Pancreas (tissue), 10 donors: Measurements from ENCODE around the gene PGLYRP3. TPM values are rescaled to one million over a fixed set of nuclear protein-coding genes. Genes with fewer than 3 reads are reported as not detected.
A peak's percentile ranks its signal among the peaks of the same experiment; 100 is the strongest.

ENCODE experiments used
- ATAC-seq, 4 donors: fragments of 200-7000 bp; cut with Tn5 transposase; one replicate each; pipeline versions ENCODE4 v1.8.0 to v1.9.1; 2020; ENCODE audit warnings: mild to moderate bottlenecking in 4 of 4, moderate library complexity in 4 of 4
- DNase-seq, 6 donors: peaks; one replicate each; pipeline ENCODE4 v3.0.0-alpha.2; 2020
- FAIRE-seq: peaks from 2 replicates; lab custom pipeline; 2012; peaks lifted over from hg19 to GRCh38; lab: Jason Lieb, UNC
- H3K27ac ChIP-seq, 4 donors: fragments of 200-600 bp; sonication (generic); 1 replicate in 3 of 4; 2 replicates in 1 of 4; pipeline versions ENCODE4 v1.5.0 to v1.8.0; 2020
- H3K27me3 ChIP-seq, 4 donors: fragments of 200-600 bp; one replicate each; pipeline ENCODE4 v1.8.0; 2021
- H3K36me3 ChIP-seq, 3 donors: fragments of 200-600 bp; sonication (generic) in 1 of 3; one replicate each; pipeline versions ENCODE4 v1.5.0 to v1.8.0; 2020 to 2021
- H3K4me1 ChIP-seq, 3 donors: fragments of 200-600 bp; one replicate each; pipeline ENCODE4 v1.8.0; 2021
- H3K4me3 ChIP-seq, 4 donors: fragments of 200-600 bp; sonication (generic) in 2 of 4; one replicate each; pipeline versions ENCODE4 v1.5.0 to v1.8.0; 2020 to 2021
- H3K9me3 ChIP-seq, 4 donors: fragments of 200-600 bp; one replicate each; pipeline ENCODE4 v1.8.0; 2021
- WGBS, 2 donors: extraction: QIAGEN DNeasy Blood & Tissue Kit; methylation state at CpG; one replicate each; pipeline ENCODE4 v1.1.7; 2013; 5-methylcytosine and 5-hydroxymethylcytosine counted together
- intact Hi-C, 3 donors: fragments of 100-400 bp; cut with DNase I; formaldehyde crosslinking; loops; one replicate each; pipeline versions ENCODE4 v1.11.1 to v1.14.2; 2022
- polyA plus RNA-seq, 2 donors: library from polyadenylated mRNA; stranded (reverse); fragments of 200-250 nt; gene quantifications; one replicate each; pipeline ENCODE4 v1.2.3, GENCODE V29; 2013
- total RNA-seq, 6 donors: library from RNA; stranded (reverse); fragmentation: NEBNext Ultra II Directional in 4 of 6; extraction: Animal tissue kit (Norgen Biotek cat#: 25700) in 4 of 6; gene quantifications; one replicate each; pipeline versions ENCODE4 v1.2.1 to v1.2.4, GENCODE V29; 2021 to 2023
- TF ChIP-seq, protein P1 (sequence below), 4 donors: fragments of 200-600 bp; sonication (generic) in 3 of 4; IDR thresholded peaks; one replicate each; pipeline versions ENCODE4 v1.5.0 to v1.8.0; 2021; ENCODE audit warnings: antibody characterized with exemption in 4 of 4
- donor health status: healthy with polysubstance abuse.
- donor health status: DM: no; HTN: no; CAD: no; lungs with moderate emphysema.
- donor health status: DM: no; HTN: no; CAD: no.
- donor health status: control.
- donor health status: control.
- donor health status: Bipolar disorder and iron deficiency.
- donor health status: DM: yes; HTN: yes; CAD: no.
- donor health status: DM: no; HTN: no; CAD: no.
- donor health status: DM: no; HTN: no; CAD: no.
- donor health status: DM: yes; HTN: yes; CAD: no.

The PGLYRP3 gene
- total and polyA plus RNA-seq, 8 donors, result not detected

GRCh38 chr1:153305682-153306081 is 7.1 kb downstream of the PGLYRP3 start:
- TF ChIP-seq, protein P1, sequence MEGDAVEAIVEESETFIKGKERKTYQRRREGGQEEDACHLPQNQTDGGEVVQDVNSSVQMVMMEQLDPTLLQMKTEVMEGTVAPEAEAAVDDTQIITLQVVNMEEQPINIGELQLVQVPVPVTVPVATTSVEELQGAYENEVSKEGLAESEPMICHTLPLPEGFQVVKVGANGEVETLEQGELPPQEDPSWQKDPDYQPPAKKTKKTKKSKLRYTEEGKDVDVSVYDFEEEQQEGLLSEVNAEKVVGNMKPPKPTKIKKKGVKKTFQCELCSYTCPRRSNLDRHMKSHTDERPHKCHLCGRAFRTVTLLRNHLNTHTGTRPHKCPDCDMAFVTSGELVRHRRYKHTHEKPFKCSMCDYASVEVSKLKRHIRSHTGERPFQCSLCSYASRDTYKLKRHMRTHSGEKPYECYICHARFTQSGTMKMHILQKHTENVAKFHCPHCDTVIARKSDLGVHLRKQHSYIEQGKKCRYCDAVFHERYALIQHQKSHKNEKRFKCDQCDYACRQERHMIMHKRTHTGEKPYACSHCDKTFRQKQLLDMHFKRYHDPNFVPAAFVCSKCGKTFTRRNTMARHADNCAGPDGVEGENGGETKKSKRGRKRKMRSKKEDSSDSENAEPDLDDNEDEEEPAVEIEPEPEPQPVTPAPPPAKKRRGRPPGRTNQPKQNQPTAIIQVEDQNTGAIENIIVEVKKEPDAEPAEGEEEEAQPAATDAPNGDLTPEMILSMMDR (IDR thresholded peaks at IDR 0.05), result no peak
- FAIRE-seq, result no peak

GRCh38 chr1:153302308-153302707 is 10.4 kb downstream of the PGLYRP3 start:
- Histone ChIP-seq H3K27me3 (no peaks in the 10 kb centered on the region), H3K4me3 (no peak overlapping the region), H3K36me3 (no peaks in the 10 kb centered on the region), H3K27ac (no peak overlapping the region), H3K4me1 (no peaks in the 10 kb centered on the region), H3K9me3 (no peaks in the 10 kb centered on the region)
- TF ChIP-seq, protein P1 (IDR thresholded peaks at IDR 0.05), result no peak
- 58 to 69% methylated on average over 5 of the region's 5 CpGs for WGBS, 2 donors
- FAIRE-seq, result no peak
- DNase-seq, result no peak
- ATAC-seq, result peak in 1 of 4 donors; percentile 18
- intact Hi-C loops, result no loop called here

More at GRCh38 chr1:153305682-153306081, 7.1 kb downstream of the PGLYRP3 start:
- H3K9me3 ChIP-seq, result no peaks in the 10 kb centered on the region
- no peak overlapping the region for H3K4me3 ChIP-seq
- WGBS, 2 donors, result 73 to 80% methylated on average over 6 of the region's 6 CpGs
- H3K27ac ChIP-seq, result no peak overlapping the region
- no peaks in the 10 kb centered on the region for H3K36me3 ChIP-seq
- intact Hi-C loops, result no loop called here
- no peaks in the 10 kb centered on the region for H3K4me1 ChIP-seq
- H3K27me3 ChIP-seq, result no peaks in the 10 kb centered on the region
- DNase-seq, result no peak
- ATAC-seq, result no peak

- Histone ChIP-seq H3K4me3 (no peak overlapping the region), H3K27me3 (no peaks in the 10 kb centered on the region), H3K9me3 (no peaks in the 10 kb centered on the region), H3K27ac (no peak overlapping the region), H3K4me1 (no peaks in the 10 kb centered on the region), H3K36me3 (no peaks in the 10 kb centered on the region)
- no peak for DNase-seq
- no peak for FAIRE-seq
- ATAC-seq, result no peak
- 58 to 71% methylated on average over 9 of the region's 9 CpGs for WGBS, 2 donors
- intact Hi-C loops, result no loop called here
- TF ChIP-seq, protein P1 (IDR thresholded peaks at IDR 0.05), result no peak
These were observed 18.9 kb downstream of the PGLYRP3 start for GRCh38 chr1:153293851-153294250.

GRCh38 chr1:153293480-153293775 is 19.3 kb downstream of the PGLYRP3 start:
- Histone ChIP-seq H3K4me3 (no peak overlapping the region), H3K27me3 (no peaks in the 10 kb centered on the region), H3K36me3 (no peaks in the 10 kb centered on the region), H3K9me3 (no peaks in the 10 kb centered on the region), H3K4me1 (no peaks in the 10 kb centered on the region), H3K27ac (no peak overlapping the region)
- ATAC-seq, result no peak
- WGBS, 2 donors, result 58 to 69% methylated on average over 7 of the region's 7 CpGs
- FAIRE-seq, result no peak
- TF ChIP-seq, protein P1 (IDR thresholded peaks at IDR 0.05), result no peak
- no peak for DNase-seq
- intact Hi-C loops, result no loop called here

DNA sequence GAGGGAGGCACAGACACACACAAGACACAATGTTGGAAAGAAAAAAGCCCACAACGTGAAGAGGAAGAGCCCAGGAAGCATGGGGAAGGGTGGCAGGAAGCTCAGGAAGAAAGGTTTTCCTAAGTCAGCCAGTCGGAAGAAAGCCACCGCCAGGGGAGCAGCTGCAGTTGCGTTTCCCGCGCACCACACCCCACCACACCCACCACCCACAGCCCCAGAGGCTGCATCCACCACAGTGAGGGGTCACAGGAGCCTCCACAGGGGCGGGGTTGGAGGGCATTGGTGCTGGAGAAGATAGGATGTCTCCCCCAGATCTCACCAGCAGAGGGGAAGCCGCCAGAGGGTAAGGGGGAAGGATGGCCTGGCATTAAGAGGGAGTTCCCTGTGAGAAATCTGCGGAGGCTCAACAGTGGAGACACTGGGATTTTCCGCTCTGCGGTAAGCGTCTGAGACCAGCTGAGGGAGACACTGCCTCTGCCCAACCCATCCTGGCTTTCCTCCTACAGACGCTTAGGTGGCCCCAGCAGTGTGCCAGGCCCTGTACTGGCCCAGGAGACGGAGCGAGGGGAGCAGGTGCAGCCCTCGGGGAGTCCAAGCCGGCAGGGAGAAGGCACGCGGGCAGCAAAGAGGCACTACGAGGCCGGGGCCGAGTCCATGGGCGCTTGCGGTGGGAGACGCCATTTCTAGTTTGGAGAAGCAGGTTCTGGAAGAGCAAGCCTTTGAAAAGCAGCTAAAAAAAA is 19.8 kb downstream of the PGLYRP3 start:
- ATAC-seq, result no peak

More for the DNA sequence above, 19.8 kb downstream of the PGLYRP3 start:
- intact Hi-C loops, result no loop called here
- H3K4me3 ChIP-seq, result no peak overlapping the region
- no peaks in the 10 kb centered on the region for H3K4me1 ChIP-seq
- WGBS, 2 donors, result 60 to 61% methylated on average over 25 of the region's 25 CpGs
- DNase-seq (peak in 1 of 6 donors; percentile 33), FAIRE-seq (no peak)
- H3K9me3 ChIP-seq, result no peaks in the 10 kb centered on the region
- TF ChIP-seq, protein P1 (IDR thresholded peaks at IDR 0.05), result no peak
- no peak overlapping the region for H3K27ac ChIP-seq
- no peaks in the 10 kb centered on the region for H3K27me3 ChIP-seq
- H3K36me3 ChIP-seq, result no peaks in the 10 kb centered on the region
